NB4 (cell line): ENCODE results near the gene BTBD8.
A peak's percentile ranks its signal among the peaks of the same experiment; 100 is the strongest.

Experiments used
- DNase-seq: peaks from one replicate; pipeline ENCODE4 v3.0.0; 2010; ENCODE audit warnings: low read depth
- H3K4me3 ChIP-seq: one replicate; pipeline ENCODE4 v1.5.1; 2011; ENCODE audit warnings: mild to moderate bottlenecking, low read depth, low read length, moderate library complexity
- CTCF ChIP-seq: IDR thresholded peaks from one replicate; pipeline ENCODE4 v1.5.1; 2012; ENCODE audit warnings: low read depth, low read length
- MAX ChIP-seq: IDR thresholded peaks from 2 replicates; pipeline ENCODE4 v1.6.1; 2011; ENCODE audit warnings: low read depth, low read length
- MYC ChIP-seq: IDR thresholded peaks from 2 replicates; pipeline ENCODE4 v1.6.1; 2011; ENCODE audit warnings: low read depth, low read length
- POLR2A ChIP-seq: IDR thresholded peaks from 2 replicates; pipeline ENCODE4 v1.6.1; 2011; ENCODE audit warnings: mild to moderate bottlenecking; ENCODE audit not compliant: insufficient read length; ENCODE audit errors: extremely low read depth

Gene BTBD8

GRCh38 chr1:92201973-92202372, 121.8 kb downstream of the BTBD8 start:
- peak; percentile 66 for DNase-seq
- no peak overlapping the region for H3K4me3 ChIP-seq
- no peak for TF ChIP-seq CTCF

GRCh38 chr1:92203105-92203504, 123.0 kb downstream of the BTBD8 start:
- no peak for DNase-seq
- no peak for TF ChIP-seq POLR2A
- no peak for TF ChIP-seq CTCF
- TF ChIP-seq MYC, result no peak
- no peak for TF ChIP-seq MAX

GRCh38 chr1:92210701-92211100, 130.6 kb downstream of the BTBD8 start:
- DNase-seq, result peak; percentile 59
- no peak for TF ChIP-seq MYC
- no peak for TF ChIP-seq POLR2A
- no peak for TF ChIP-seq MAX
- TF ChIP-seq CTCF, result no peak
- no peak overlapping the region for H3K4me3 ChIP-seq

More at GRCh38 chr1:92203105-92203504, 123.0 kb downstream of the BTBD8 start:
- no peak overlapping the region for H3K4me3 ChIP-seq

GRCh38 chr1:92211166-92211565, 131.0 kb downstream of the BTBD8 start:
- TF ChIP-seq MAX, result no peak
- no peak for TF ChIP-seq POLR2A
- no peak for TF ChIP-seq CTCF
- no peak for TF ChIP-seq MYC
- DNase-seq, result peak; percentile 9
- no peak overlapping the region for H3K4me3 ChIP-seq

- no peak within 1 kb of the TSS for H3K4me3 ChIP-seq
- DNase-seq, result no peak
- TF ChIP-seq MYC (no peak), CTCF (no peak), MAX (no peak)
These were observed 137.6 kb downstream of the BTBD8 start, which contains the start of gene C1orf146 for GRCh38 chr1:92217721-92218120. Gene C1orf146, plus strand, starts transcription at chr1:92217915. Its CDS starts 13,506 bp downstream, at chr1:92231421.

GRCh38 chr1:92218559-92218958, 138.4 kb downstream of the BTBD8 start:
- no peak overlapping the region for H3K4me3 ChIP-seq
- no peak for TF ChIP-seq MYC
- no peak for TF ChIP-seq CTCF
- DNase-seq, result no peak
